Measurements from ENCODE around the gene RPA1.

The RPA1 gene

GRCh38 chr17:1941272-1942065 is 111.7 kb downstream of the RPA1 start:
- DNase-seq (ENCODE audit: low read depth, low spot score): no peak

- DNase-seq (ENCODE audit: low read depth, low spot score): no peak
These were observed 112.2 kb downstream of the RPA1 start for GRCh38 chr17:1942066-1942365.

- no peak for DNase-seq (ENCODE audit: low read depth, low spot score)
These were observed 113.0 kb downstream of the RPA1 start for GRCh38 chr17:1942666-1943435.

GRCh38 chr17:1943436-1943831 is 113.6 kb downstream of the RPA1 start:
- no peak for DNase-seq (ENCODE audit: low read depth, low spot score)

GRCh38 chr17:1945621-1946020 is 115.8 kb downstream of the RPA1 start:
- no peak for DNase-seq (ENCODE audit: low read depth, low spot score)

- DNase-seq (ENCODE audit: low read depth, low spot score): peak; percentile 78
These were observed 116.5 kb downstream of the RPA1 start for GRCh38 chr17:1946021-1946932.

GRCh38 chr17:1947229-1947742 is 117.5 kb downstream of the RPA1 start:
- DNase-seq (ENCODE audit: low read depth, low spot score): peak; percentile 57

- DNase-seq (ENCODE audit: low read depth, low spot score): no peak
These were observed 118.1 kb downstream of the RPA1 start for GRCh38 chr17:1947743-1948516.

GRCh38 chr17:1948517-1948825 is 118.7 kb downstream of the RPA1 start:
- DNase-seq (ENCODE audit: low read depth, low spot score): no peak

All from ELF-1 (cell line).